ENCODE data around the gene MMS19. TPM values are rescaled to one million over a fixed set of nuclear protein-coding genes. Genes with fewer than 3 reads are reported as not detected.

MMS19 gene
- total RNA-seq, 3 donors from 2014 or later (not counting 1 experiment from before 2014, with no cell fraction given) = 53.8 to 68.4 (median 61.7) TPM

DNA sequence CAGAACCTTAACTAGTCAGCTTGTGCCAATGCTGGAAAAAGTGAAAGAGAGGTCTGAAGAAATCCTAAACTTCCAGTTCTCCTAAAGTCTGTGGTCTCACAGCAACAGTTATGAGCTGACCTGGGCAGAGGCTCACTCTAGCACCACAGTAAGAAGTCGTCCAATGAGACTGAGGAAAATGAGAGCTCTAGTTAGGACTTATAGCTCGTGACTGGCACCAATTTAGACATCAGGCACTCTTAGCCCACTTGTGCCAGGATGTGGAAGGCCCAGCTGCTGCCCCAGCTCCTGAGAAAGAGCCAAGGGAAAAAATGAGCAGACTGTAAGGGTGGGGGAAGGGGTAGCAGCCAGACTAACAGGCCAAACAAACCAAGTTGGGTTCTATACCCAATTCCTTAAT is 7.6 kb downstream of the MMS19 start:
- H3K36me3 Mint-ChIP-seq = no peaks in the 10 kb centered on the region
- no peak for DNase-seq
- no peaks in the 10 kb centered on the region for H3K27me3 Mint-ChIP-seq (ENCODE audit: low read depth in 2 of 2)
- no peak for ATAC-seq
- Histone ChIP-seq H3K27ac (ENCODE audit: low read length) (no peak overlapping the region), H3K4me3 (ENCODE audit: low read length) (no peak overlapping the region), H3K9me3 (ENCODE audit: control insufficient read depth, insufficient read depth, low read length) (no peaks in the 10 kb centered on the region), H3K4me1 (ENCODE audit: control insufficient read depth, insufficient read depth, low read length) (no peaks in the 10 kb centered on the region), H3K27me3 (ENCODE audit: control insufficient read depth, insufficient read depth, low read length) (no peaks in the 10 kb centered on the region), H3K36me3 (ENCODE audit: control insufficient read depth, insufficient read depth, low read length) (no peaks in the 10 kb centered on the region)
- no peak overlapping the region for H3K4me3 Mint-ChIP-seq
- 90% methylated on average over 2 of the region's 2 CpGs for WGBS (ENCODE audit: insufficient coverage)
- no peaks in the 10 kb centered on the region for H3K9me3 Mint-ChIP-seq
- peaks cover 22 to 23% of the 10 kb centered on the region in 2 donors for H3K4me1 Mint-ChIP-seq
- no peak for TF ChIP-seq CTCF (IDR thresholded peaks at IDR 0.05)
- no peak overlapping the region for H3K27ac Mint-ChIP-seq
- intact Hi-C loops (cut with micrococcal nuclease) = no loop called here

GRCh38 chr10:97485647-97486281 is 12.5 kb downstream of the MMS19 start:
- WGBS (ENCODE audit: insufficient coverage) = 100% methylated on average over 3 of the region's 4 CpGs
- intact Hi-C loops (cut with micrococcal nuclease) = no loop called here
- H3K36me3 ChIP-seq (ENCODE audit: control insufficient read depth, insufficient read depth, low read length) = peaks cover 23% of the 10 kb centered on the region

GRCh38 chr10:97483921-97484320 is 14.3 kb downstream of the MMS19 start:
- H3K4me1 ChIP-seq (ENCODE audit: control insufficient read depth, insufficient read depth, low read length) = no peaks in the 10 kb centered on the region
- no peak overlapping the region for H3K27ac ChIP-seq (ENCODE audit: low read length)
- ATAC-seq (no peak), DNase-seq (no peak)
- H3K9me3 ChIP-seq (ENCODE audit: control insufficient read depth, insufficient read depth, low read length) = no peaks in the 10 kb centered on the region
- no peaks in the 10 kb centered on the region for H3K36me3 Mint-ChIP-seq
- no peak overlapping the region for H3K4me3 Mint-ChIP-seq
- H3K9me3 Mint-ChIP-seq = no peaks in the 10 kb centered on the region
- no peaks in the 10 kb centered on the region for H3K27me3 Mint-ChIP-seq (ENCODE audit: low read depth in 2 of 2)
- intact Hi-C loops (cut with micrococcal nuclease) = no loop called here
- H3K4me3 ChIP-seq (ENCODE audit: low read length) = no peak overlapping the region
- no peaks in the 10 kb centered on the region for H3K27me3 ChIP-seq (ENCODE audit: control insufficient read depth, insufficient read depth, low read length)
- 94% methylated on average over 1 of the region's 1 CpG for WGBS (ENCODE audit: insufficient coverage)
- H3K27ac Mint-ChIP-seq = no peak overlapping the region
- peaks cover 5 to 8% of the 10 kb centered on the region in 2 donors for H3K4me1 Mint-ChIP-seq
- H3K36me3 ChIP-seq (ENCODE audit: control insufficient read depth, insufficient read depth, low read length) = peaks cover 38% of the 10 kb centered on the region
- TF ChIP-seq CTCF (IDR thresholded peaks at IDR 0.05) = no peak

More at GRCh38 chr10:97485647-97486281, 12.5 kb downstream of the MMS19 start:
- Histone ChIP-seq H3K9me3 (ENCODE audit: control insufficient read depth, insufficient read depth, low read length) (no peaks in the 10 kb centered on the region), H3K27me3 (ENCODE audit: control insufficient read depth, insufficient read depth, low read length) (no peaks in the 10 kb centered on the region), H3K4me3 (ENCODE audit: low read length) (no peak overlapping the region), H3K4me1 (ENCODE audit: control insufficient read depth, insufficient read depth, low read length) (no peaks in the 10 kb centered on the region), H3K27ac (ENCODE audit: low read length) (no peak overlapping the region)
- peaks cover 13 to 14% of the 10 kb centered on the region in 2 donors for H3K4me1 Mint-ChIP-seq
- no peak for TF ChIP-seq CTCF (IDR thresholded peaks at IDR 0.05)
- ATAC-seq (no peak), DNase-seq (no peak)
- H3K9me3 Mint-ChIP-seq = no peaks in the 10 kb centered on the region
- H3K27ac Mint-ChIP-seq = no peak overlapping the region
- H3K4me3 Mint-ChIP-seq = no peak overlapping the region
- no peaks in the 10 kb centered on the region for H3K27me3 Mint-ChIP-seq (ENCODE audit: low read depth in 2 of 2)
- H3K36me3 Mint-ChIP-seq = no peaks in the 10 kb centered on the region

DNA sequence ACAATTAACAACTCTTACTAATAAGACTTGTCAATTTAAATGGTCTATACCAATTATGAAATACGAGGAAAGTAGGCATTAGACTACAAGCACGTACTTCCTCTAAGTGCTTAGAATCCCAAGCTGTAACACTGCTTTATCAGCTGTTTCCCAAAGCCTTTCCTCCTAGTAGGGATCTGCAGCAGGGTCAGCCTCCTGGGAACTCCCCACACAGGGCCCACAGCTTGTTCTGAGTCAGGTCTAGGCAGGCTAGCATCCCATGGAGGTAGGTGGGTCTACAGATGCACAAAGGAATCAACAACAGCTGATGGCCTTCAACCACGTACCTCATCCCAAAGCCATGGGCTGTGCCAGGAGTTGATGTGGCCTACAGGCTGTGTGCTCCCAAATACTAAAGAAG is 14.7 kb downstream of the MMS19 start:
- Mint-ChIP-seq H3K27me3 (ENCODE audit: low read depth in 2 of 2) (no peaks in the 10 kb centered on the region), H3K9me3 (no peaks in the 10 kb centered on the region), H3K4me3 (no peak overlapping the region), H3K36me3 (no peaks in the 10 kb centered on the region), H3K4me1 (peaks cover 3 to 8% of the 10 kb centered on the region in 2 donors), H3K27ac (no peak overlapping the region)
- Histone ChIP-seq H3K36me3 (ENCODE audit: control insufficient read depth, insufficient read depth, low read length) (peaks cover 40% of the 10 kb centered on the region), H3K4me3 (ENCODE audit: low read length) (no peak overlapping the region), H3K9me3 (ENCODE audit: control insufficient read depth, insufficient read depth, low read length) (no peaks in the 10 kb centered on the region), H3K27me3 (ENCODE audit: control insufficient read depth, insufficient read depth, low read length) (no peaks in the 10 kb centered on the region), H3K4me1 (ENCODE audit: control insufficient read depth, insufficient read depth, low read length) (no peaks in the 10 kb centered on the region), H3K27ac (ENCODE audit: low read length) (no peak overlapping the region)
- no peak for TF ChIP-seq CTCF (IDR thresholded peaks at IDR 0.05)
- intact Hi-C loops (cut with micrococcal nuclease) = no loop called here
- 96% methylated on average over 3 of the region's 3 CpGs for WGBS (ENCODE audit: insufficient coverage)
- ATAC-seq = no peak
- DNase-seq = no peak

All from natural killer cell (primary cell).